NT2/D1 (cell line): ENCODE results near the gene CSPG5.

Experiments
- DNase-seq: peaks from one replicate; pipeline ENCODE4 v3.0.0-alpha.2; 2011; ENCODE audit warnings: low read depth, low spot score
- H3K27me3 ChIP-seq: 2 replicates; pipeline ENCODE4 v1.6.0; 2011; ENCODE audit warnings: mild to moderate bottlenecking; ENCODE audit not compliant: insufficient read length, insufficient read depth
- H3K36me3 ChIP-seq: 2 replicates; pipeline ENCODE4 v1.6.1; 2011; ENCODE audit warnings: mild to moderate bottlenecking, low read length, mixed read lengths; ENCODE audit not compliant: insufficient read depth, insufficient read length
- H3K4me1 ChIP-seq: 2 replicates; pipeline ENCODE4 v1.5.1; 2011; ENCODE audit not compliant: insufficient read depth, insufficient read length
- H3K4me3 ChIP-seq: 2 replicates; pipeline ENCODE4 v1.5.1; 2011; ENCODE audit warnings: low read depth; ENCODE audit not compliant: insufficient read length
- H3K9ac ChIP-seq: 2 replicates; pipeline ENCODE4 v1.6.0; 2011; ENCODE audit warnings: low read depth; ENCODE audit not compliant: insufficient read length
- H3K9me3 ChIP-seq: 2 replicates; pipeline ENCODE4 v1.5.1; 2011; ENCODE audit warnings: mild to moderate bottlenecking, low read length; ENCODE audit not compliant: insufficient read depth
- SUZ12 ChIP-seq: IDR thresholded peaks from 2 replicates; pipeline ENCODE4 v1.6.1; 2011; ENCODE audit not compliant: insufficient read length, insufficient read depth; ENCODE audit errors: extremely low read depth
- YY1 ChIP-seq: IDR thresholded peaks from 2 replicates; pipeline ENCODE4 v1.6.1; 2011; ENCODE audit not compliant: insufficient read length, insufficient read depth
- ZNF274 ChIP-seq: IDR thresholded peaks from 2 replicates; pipeline ENCODE4 v1.6.1; 2011; ENCODE audit warnings: mild to moderate bottlenecking, low read depth, low read length

CSPG5 gene

GRCh38 chr3:47536967-47537366 lies 41.7 kb downstream of the CSPG5 start:
- no peak for DNase-seq
- Histone ChIP-seq H3K4me1 (no peaks in the 10 kb centered on the region), H3K36me3 (no peaks in the 10 kb centered on the region), H3K27me3 (no peaks in the 10 kb centered on the region), H3K9me3 (no peaks in the 10 kb centered on the region), H3K4me3 (no peak overlapping the region), H3K9ac (no peak overlapping the region)
- TF ChIP-seq ZNF274 (no peak), YY1 (no peak), SUZ12 (no peak)

- H3K9ac ChIP-seq: no peak overlapping the region
These were observed 42.3 kb downstream of the CSPG5 start for GRCh38 chr3:47536221-47536891.

GRCh38 chr3:47533996-47534454 lies 44.6 kb downstream of the CSPG5 start:
- DNase-seq: no peak
- Histone ChIP-seq H3K9ac (no peak overlapping the region), H3K27me3 (no peaks in the 10 kb centered on the region), H3K36me3 (no peaks in the 10 kb centered on the region), H3K9me3 (no peaks in the 10 kb centered on the region), H3K4me1 (no peaks in the 10 kb centered on the region), H3K4me3 (no peak overlapping the region)
- TF ChIP-seq YY1 (no peak), ZNF274 (no peak), SUZ12 (no peak)

More at GRCh38 chr3:47536221-47536891, 42.3 kb downstream of the CSPG5 start:
- H3K36me3 ChIP-seq: no peaks in the 10 kb centered on the region
- no peaks in the 10 kb centered on the region for H3K4me1 ChIP-seq
- no peak overlapping the region for H3K4me3 ChIP-seq
- no peak for DNase-seq
- TF ChIP-seq SUZ12 (no peak), YY1 (no peak), ZNF274 (no peak)
- H3K9me3 ChIP-seq: no peaks in the 10 kb centered on the region
- H3K27me3 ChIP-seq: no peaks in the 10 kb centered on the region

- Histone ChIP-seq H3K36me3 (no peaks in the 10 kb centered on the region), H3K27me3 (no peaks in the 10 kb centered on the region), H3K9ac (no peak overlapping the region), H3K4me3 (no peak overlapping the region), H3K4me1 (no peaks in the 10 kb centered on the region), H3K9me3 (no peaks in the 10 kb centered on the region)
- no peak for DNase-seq
- no peak for TF ChIP-seq SUZ12
- no peak for TF ChIP-seq ZNF274
- TF ChIP-seq YY1: no peak
These were observed 45.2 kb downstream of the CSPG5 start for GRCh38 chr3:47533481-47533880.

GRCh38 chr3:47527952-47528725 lies 50.5 kb downstream of the CSPG5 start:
- no peaks in the 10 kb centered on the region for H3K36me3 ChIP-seq
- H3K27me3 ChIP-seq: peaks cover 1% of the 10 kb centered on the region
- no peaks in the 10 kb centered on the region for H3K9me3 ChIP-seq
- H3K4me1 ChIP-seq: no peaks in the 10 kb centered on the region
- no peak overlapping the region for H3K9ac ChIP-seq
- no peak for DNase-seq
- H3K4me3 ChIP-seq: no peak overlapping the region
- TF ChIP-seq SUZ12 (no peak), ZNF274 (no peak), YY1 (no peak)

- H3K9me3 ChIP-seq: no peaks in the 10 kb centered on the region
- H3K4me3 ChIP-seq: no peak overlapping the region
- H3K27me3 ChIP-seq: peaks cover 10% of the 10 kb centered on the region
- H3K36me3 ChIP-seq: no peaks in the 10 kb centered on the region
- no peak overlapping the region for H3K9ac ChIP-seq
- TF ChIP-seq ZNF274: no peak
- TF ChIP-seq YY1: no peak
- TF ChIP-seq SUZ12: no peak
- no peak for DNase-seq
- H3K4me1 ChIP-seq: peaks cover 7% of the 10 kb centered on the region
These were observed 53.0 kb downstream of the CSPG5 start for GRCh38 chr3:47525617-47526016.

- H3K36me3 ChIP-seq: no peaks in the 10 kb centered on the region
- no peak overlapping the region for H3K4me3 ChIP-seq
- no peak overlapping the region for H3K9ac ChIP-seq
- no peaks in the 10 kb centered on the region for H3K9me3 ChIP-seq
- H3K4me1 ChIP-seq: peaks cover 7% of the 10 kb centered on the region
- DNase-seq: no peak
- TF ChIP-seq SUZ12 (no peak), YY1 (no peak), ZNF274 (no peak)
- peaks cover 10% of the 10 kb centered on the region for H3K27me3 ChIP-seq
These were observed 55.2 kb downstream of the CSPG5 start for GRCh38 chr3:47523310-47524073.
